ENCODE data around the gene DIAPH1.

DNA sequence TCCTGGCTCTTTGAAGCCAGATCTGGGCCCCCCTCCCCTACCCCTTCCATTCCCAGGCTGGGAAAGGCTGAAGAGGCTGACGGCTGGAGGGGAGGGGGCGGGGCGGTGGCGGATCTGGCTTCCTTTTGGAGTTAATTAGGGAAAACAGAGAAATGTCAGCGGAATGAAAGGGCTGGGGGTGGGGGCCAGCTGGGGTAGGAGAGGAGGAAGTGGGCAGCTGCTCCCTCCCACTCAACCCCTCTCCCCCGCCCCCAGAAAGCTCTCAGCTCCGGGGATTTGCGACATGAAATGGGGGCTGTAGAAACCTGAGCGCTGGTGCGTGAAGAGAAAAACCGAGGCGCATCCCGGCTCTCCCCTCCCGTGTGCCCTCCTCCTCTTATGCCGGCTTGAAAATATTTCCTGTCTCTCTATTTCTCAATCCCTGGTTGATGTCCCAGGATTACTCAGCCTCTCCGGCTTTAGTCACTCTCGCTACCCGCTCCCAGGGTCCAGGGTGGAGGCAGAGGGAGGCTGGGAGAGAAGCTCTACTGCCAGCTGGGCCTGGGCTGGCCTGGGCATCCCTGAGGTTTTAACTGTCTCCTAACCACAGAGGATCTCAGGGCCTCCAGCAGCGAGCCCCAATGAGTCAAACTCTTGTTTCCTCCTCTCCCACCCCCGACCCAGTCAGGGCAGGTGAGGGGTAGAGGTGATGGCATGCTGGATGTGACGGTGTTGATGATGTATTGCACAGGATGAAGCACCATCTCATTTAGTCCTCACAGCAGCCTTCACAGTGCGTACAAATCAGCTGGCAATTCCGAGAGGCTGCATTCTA is 109.8 kb downstream of the DIAPH1 start:
- TF ChIP-seq YY1 (IDR thresholded peaks at IDR 0.05; ENCODE audit: extremely low read depth, insufficient replicate concordance, low read depth, low read length) (no peak), POLR2A (IDR thresholded peaks at IDR 0.05; ENCODE audit: borderline replicate concordance, extremely low read depth, insufficient read depth, insufficient read length) (no peak)

Data from HCT116 (cell line).